ENCODE results near the gene FAM169A. TPM values are rescaled to one million over a fixed set of nuclear protein-coding genes. Genes with fewer than 3 reads are reported as not detected.
"Not testable (repeated sequence)": the region's sequence is repeated elsewhere in the genome, so short reads cannot be mapped to it uniquely, and the experiment has no call there.

Gene FAM169A
- total RNA-seq, 4 donors from 2014 or later, result under 0.01 to 26.5 (median 3.5) TPM

DNA sequence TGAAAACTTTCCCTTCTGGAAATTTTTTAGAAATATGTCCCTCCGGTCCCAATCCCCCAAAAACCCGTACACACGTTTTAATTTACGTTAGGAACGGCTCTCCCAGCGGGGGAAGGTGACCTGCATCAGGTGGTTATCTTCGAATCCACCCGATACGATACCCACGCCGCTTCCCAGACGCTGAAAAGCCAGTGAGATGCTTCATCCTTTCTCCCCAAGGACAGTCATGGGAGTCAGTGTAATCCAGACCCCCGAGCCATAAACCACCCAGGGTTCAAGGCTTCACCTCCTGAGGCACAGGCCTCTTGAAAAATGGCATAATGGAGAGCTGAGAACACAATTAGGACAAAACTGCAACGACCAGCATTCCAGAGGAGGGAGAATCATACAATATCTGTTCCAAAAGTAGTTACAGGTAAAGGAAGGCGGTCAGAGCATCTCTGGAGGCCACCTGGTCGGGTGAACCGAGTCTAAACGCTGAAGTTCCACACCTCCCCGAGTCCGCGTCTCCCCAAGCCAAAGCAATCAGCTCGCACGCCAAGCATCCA lies 857 bp downstream of the FAM169A start:
- Histone ChIP-seq H3K36me3 (no peaks in the 10 kb centered on the region), H3K4me1 (peaks cover 0 to 4% of the 10 kb centered on the region in 2 donors), H3K27ac (no peak overlapping the region), H3K9me3 (no peaks in the 10 kb centered on the region), H3K4me3 (peak overlapping the region; percentile 1 to 52), H3K27me3 (no peaks in the 10 kb centered on the region)
- TF ChIP-seq POLR2A (IDR thresholded peaks at IDR 0.05), result no peak
- TF ChIP-seq, protein P1, sequence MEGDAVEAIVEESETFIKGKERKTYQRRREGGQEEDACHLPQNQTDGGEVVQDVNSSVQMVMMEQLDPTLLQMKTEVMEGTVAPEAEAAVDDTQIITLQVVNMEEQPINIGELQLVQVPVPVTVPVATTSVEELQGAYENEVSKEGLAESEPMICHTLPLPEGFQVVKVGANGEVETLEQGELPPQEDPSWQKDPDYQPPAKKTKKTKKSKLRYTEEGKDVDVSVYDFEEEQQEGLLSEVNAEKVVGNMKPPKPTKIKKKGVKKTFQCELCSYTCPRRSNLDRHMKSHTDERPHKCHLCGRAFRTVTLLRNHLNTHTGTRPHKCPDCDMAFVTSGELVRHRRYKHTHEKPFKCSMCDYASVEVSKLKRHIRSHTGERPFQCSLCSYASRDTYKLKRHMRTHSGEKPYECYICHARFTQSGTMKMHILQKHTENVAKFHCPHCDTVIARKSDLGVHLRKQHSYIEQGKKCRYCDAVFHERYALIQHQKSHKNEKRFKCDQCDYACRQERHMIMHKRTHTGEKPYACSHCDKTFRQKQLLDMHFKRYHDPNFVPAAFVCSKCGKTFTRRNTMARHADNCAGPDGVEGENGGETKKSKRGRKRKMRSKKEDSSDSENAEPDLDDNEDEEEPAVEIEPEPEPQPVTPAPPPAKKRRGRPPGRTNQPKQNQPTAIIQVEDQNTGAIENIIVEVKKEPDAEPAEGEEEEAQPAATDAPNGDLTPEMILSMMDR (IDR thresholded peaks at IDR 0.05), result no peak
- intact Hi-C loops (cut with DNase I; ENCODE audit: low total_unique reads), result no loop called here
- DNase-seq, result no peak

DNA sequence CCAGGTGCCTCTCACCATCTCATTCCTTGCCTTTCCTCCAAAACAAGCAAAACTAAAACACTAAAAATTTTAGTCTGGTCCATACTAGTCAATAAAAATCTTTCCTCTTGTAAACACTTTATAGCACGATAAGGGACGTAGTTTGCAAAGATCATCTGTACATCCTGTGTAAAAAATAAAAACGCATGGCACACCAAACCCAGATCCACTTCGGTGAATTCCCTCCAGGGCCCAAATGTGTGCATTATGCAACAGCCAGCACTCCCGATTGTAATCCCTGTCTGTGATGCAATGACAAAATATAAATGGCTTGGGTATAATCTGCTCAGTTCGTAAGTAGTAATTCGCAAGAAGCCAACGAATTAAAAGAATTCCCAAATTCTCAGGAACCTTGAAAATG lies 1.4 kb downstream of the FAM169A start:
- intact Hi-C loops (cut with DNase I; ENCODE audit: low total_unique reads), result no loop called here
- no peaks in the 10 kb centered on the region for H3K36me3 ChIP-seq
- H3K4me3 ChIP-seq, result no peak overlapping the region

DNA sequence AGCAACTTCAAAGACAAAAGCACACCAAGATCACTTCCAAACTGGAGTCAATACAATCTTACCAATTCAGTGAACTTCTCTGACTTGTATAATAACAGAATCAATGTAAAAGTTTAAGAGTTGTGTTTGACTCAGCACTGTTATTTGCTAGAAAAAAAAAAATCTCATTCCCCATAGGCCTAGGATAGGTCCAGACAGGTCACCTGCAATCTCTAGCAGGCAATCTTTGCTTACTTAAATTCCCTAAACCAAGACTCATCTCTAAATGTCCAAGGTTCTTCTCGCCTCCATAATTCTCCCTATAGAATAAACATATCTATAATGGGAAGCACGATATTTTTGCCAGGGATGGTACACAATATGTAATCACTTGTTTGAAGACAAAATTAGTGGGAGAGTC lies 2.5 kb downstream of the FAM169A start:
- H3K27me3 ChIP-seq, result no peaks in the 10 kb centered on the region
- no peak overlapping the region for H3K27ac ChIP-seq
- no peaks in the 10 kb centered on the region for H3K36me3 ChIP-seq
- no peak overlapping the region for H3K4me3 ChIP-seq
- intact Hi-C loops (cut with DNase I; ENCODE audit: low total_unique reads), result no loop called here
- H3K4me1 ChIP-seq, result peaks cover 0 to 4% of the 10 kb centered on the region in 2 donors
- TF ChIP-seq, protein P1 (IDR thresholded peaks at IDR 0.05), result no peak
- TF ChIP-seq POLR2A (IDR thresholded peaks at IDR 0.05), result no peak
- DNase-seq, result no peak
- no peaks in the 10 kb centered on the region for H3K9me3 ChIP-seq

More for the DNA sequence above, 1.4 kb downstream of the FAM169A start:
- H3K9me3 ChIP-seq, result no peaks in the 10 kb centered on the region
- DNase-seq, result no peak
- H3K27ac ChIP-seq, result no peak overlapping the region
- H3K4me1 ChIP-seq, result peaks cover 0 to 4% of the 10 kb centered on the region in 2 donors
- H3K27me3 ChIP-seq, result no peaks in the 10 kb centered on the region
- no peak for TF ChIP-seq POLR2A (IDR thresholded peaks at IDR 0.05)
- TF ChIP-seq, protein P1 (IDR thresholded peaks at IDR 0.05), result no peak

DNA sequence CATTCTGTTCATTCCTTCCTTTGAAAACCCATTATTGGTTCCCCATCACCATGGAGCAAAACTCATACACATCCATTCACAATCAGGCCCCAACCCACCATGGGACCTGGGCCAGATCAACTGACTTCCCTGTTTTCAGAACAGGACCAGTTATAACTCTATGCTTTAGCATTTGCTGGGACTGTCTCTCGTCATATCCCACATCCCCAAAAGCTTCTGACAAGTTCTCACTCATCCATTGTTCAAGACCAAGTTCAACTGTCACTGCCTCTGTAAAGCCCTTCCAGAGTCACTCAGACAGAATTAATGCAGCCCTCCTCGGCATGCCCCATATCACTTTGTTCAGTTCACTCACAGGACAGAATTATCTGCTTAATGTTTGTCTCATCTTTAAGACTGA lies 4.0 kb downstream of the FAM169A start:
- no peaks in the 10 kb centered on the region for H3K36me3 ChIP-seq
- intact Hi-C loops (cut with DNase I; ENCODE audit: low total_unique reads), result no loop called here
- no peak overlapping the region for H3K4me3 ChIP-seq
- H3K9me3 ChIP-seq, result no peaks in the 10 kb centered on the region
- TF ChIP-seq, protein P1 (IDR thresholded peaks at IDR 0.05), result no peak
- no peak for TF ChIP-seq POLR2A (IDR thresholded peaks at IDR 0.05)
- DNase-seq, result no peak
- H3K27me3 ChIP-seq, result no peaks in the 10 kb centered on the region
- H3K4me1 ChIP-seq, result peaks cover 0 to 4% of the 10 kb centered on the region in 2 donors
- H3K27ac ChIP-seq, result no peak overlapping the region

DNA sequence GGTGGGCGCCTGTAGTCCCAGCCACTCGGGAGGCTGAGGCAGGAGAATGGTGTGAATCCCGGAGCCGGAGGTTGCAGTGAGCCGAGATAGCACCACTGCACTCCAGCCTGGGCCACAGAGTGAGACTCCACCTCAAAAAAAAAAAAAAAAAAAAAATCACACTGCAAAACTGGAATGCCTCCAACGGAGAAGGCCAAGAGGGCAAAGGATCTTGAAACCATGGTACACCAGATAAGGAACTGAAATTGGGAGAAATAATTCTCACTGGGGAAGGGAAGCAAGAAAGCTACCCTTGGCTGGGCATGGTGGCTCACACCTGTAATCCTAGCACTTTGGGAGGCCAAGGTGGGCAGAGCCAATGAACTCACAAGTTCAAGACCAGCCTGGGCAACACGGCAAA lies 9.2 kb downstream of the FAM169A start:
- H3K9me3 ChIP-seq; H3K4me3 ChIP-seq; H3K4me1 ChIP-seq; DNase-seq; intact Hi-C loops (cut with DNase I; ENCODE audit: low total_unique reads); H3K27me3 ChIP-seq; H3K27ac ChIP-seq; H3K36me3 ChIP-seq: not testable (repeated sequence)

DNA sequence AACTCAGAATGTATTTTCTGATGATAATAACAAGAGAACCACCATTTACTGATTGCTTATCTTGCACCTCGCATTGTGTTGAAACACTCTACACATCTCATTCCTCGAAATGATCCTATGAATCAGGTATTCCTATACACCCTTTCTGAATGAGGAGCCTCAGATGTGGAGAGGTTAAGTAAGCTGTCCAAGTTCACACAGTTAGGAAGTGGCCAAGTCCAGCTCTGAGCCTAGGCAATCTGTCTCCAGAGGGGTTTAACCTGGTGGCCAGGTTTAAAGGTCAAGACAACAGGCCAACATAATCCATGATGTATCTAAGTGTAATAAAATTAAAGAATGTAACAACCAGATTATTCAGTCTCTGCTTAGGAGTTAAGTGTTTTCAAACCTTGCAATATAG lies 12.9 kb downstream of the FAM169A start:
- Histone ChIP-seq H3K27me3 (no peaks in the 10 kb centered on the region), H3K9me3 (no peaks in the 10 kb centered on the region), H3K27ac (no peak overlapping the region), H3K4me1 (no peaks in the 10 kb centered on the region), H3K36me3 (no peaks in the 10 kb centered on the region), H3K4me3 (no peak overlapping the region)
- no peak for DNase-seq
- TF ChIP-seq, protein P1 (IDR thresholded peaks at IDR 0.05), result no peak
- no peak for TF ChIP-seq POLR2A (IDR thresholded peaks at IDR 0.05)
- intact Hi-C loops (cut with DNase I; ENCODE audit: low total_unique reads), result no loop called here
